Measurements from ENCODE around the gene LPCAT3. TPM values are rescaled to one million over a fixed set of nuclear protein-coding genes. Genes with fewer than 3 reads are reported as not detected.
A peak's percentile ranks its signal among the peaks of the same experiment; 100 is the strongest.

The LPCAT3 gene
- total and polyA plus RNA-seq, 2 of the 13 experiments (the other 11 are each of a cell fraction or from before 2014, with no cell fraction given), result 44.5 to 64.3 TPM

DNA sequence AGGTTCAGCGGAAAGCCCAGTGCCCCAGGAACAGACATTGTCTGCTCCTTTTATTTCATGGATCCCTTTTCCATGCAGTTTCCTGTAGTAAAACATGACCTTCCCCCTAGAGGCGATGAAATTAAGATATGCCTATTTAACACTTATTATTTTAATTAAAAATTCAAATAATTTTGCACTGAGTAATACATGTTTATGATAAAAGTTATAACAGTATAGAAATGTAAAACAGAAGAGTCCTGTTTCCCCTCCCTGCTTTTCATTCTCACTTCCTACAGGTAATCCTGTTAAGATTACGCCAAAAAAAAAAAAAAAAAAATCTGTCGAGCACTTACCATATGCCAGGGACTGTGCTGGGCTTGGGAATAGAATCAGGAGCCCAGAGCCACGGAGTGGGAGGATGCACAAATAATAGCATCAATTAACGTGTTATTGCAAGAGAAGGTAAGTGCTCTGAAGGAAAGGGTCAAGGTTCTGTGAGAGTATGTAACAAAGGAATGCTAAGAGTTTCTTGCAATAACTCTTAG lies 830 bp upstream of the LPCAT3 start (continued):
- TF ChIP-seq POLR2A (IDR thresholded peaks at IDR 0.05; ENCODE audit: insufficient read depth in 1 of 2, low read depth in 2 of 2, low read length in 2 of 2) (0 out of 4 replicates have a peak, but pooled peaks of 1 of the 2 experiments have one; percentile 18), ZNF713 (CRISPR knock-in tag; IDR thresholded peaks at IDR 0.05) (no peak), IRF2 (CRISPR knock-in tag; IDR thresholded peaks at IDR 0.05) (no peak), MED13 (CRISPR knock-in tag; IDR thresholded peaks at IDR 0.05) (no peak), HDAC2 (CRISPR knock-in tag; IDR thresholded peaks at IDR 0.05) (no peak), ZNF567 (CRISPR knock-in tag; IDR thresholded peaks at IDR 0.05; ENCODE audit: borderline replicate concordance) (no peak), ZNF296 (CRISPR knock-in tag; conservative IDR thresholded peaks at IDR 0.05) (no peak)
- TF ChIP-seq, protein P1, sequence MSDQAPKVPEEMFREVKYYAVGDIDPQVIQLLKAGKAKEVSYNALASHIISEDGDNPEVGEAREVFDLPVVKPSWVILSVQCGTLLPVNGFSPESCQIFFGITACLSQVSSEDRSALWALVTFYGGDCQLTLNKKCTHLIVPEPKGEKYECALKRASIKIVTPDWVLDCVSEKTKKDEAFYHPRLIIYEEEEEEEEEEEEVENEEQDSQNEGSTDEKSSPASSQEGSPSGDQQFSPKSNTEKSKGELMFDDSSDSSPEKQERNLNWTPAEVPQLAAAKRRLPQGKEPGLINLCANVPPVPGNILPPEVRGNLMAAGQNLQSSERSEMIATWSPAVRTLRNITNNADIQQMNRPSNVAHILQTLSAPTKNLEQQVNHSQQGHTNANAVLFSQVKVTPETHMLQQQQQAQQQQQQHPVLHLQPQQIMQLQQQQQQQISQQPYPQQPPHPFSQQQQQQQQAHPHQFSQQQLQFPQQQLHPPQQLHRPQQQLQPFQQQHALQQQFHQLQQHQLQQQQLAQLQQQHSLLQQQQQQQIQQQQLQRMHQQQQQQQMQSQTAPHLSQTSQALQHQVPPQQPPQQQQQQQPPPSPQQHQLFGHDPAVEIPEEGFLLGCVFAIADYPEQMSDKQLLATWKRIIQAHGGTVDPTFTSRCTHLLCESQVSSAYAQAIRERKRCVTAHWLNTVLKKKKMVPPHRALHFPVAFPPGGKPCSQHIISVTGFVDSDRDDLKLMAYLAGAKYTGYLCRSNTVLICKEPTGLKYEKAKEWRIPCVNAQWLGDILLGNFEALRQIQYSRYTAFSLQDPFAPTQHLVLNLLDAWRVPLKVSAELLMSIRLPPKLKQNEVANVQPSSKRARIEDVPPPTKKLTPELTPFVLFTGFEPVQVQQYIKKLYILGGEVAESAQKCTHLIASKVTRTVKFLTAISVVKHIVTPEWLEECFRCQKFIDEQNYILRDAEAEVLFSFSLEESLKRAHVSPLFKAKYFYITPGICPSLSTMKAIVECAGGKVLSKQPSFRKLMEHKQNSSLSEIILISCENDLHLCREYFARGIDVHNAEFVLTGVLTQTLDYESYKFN (CRISPR knock-in tag; conservative IDR thresholded peaks at IDR 0.05), result no peak
- TF ChIP-seq, protein P2, sequence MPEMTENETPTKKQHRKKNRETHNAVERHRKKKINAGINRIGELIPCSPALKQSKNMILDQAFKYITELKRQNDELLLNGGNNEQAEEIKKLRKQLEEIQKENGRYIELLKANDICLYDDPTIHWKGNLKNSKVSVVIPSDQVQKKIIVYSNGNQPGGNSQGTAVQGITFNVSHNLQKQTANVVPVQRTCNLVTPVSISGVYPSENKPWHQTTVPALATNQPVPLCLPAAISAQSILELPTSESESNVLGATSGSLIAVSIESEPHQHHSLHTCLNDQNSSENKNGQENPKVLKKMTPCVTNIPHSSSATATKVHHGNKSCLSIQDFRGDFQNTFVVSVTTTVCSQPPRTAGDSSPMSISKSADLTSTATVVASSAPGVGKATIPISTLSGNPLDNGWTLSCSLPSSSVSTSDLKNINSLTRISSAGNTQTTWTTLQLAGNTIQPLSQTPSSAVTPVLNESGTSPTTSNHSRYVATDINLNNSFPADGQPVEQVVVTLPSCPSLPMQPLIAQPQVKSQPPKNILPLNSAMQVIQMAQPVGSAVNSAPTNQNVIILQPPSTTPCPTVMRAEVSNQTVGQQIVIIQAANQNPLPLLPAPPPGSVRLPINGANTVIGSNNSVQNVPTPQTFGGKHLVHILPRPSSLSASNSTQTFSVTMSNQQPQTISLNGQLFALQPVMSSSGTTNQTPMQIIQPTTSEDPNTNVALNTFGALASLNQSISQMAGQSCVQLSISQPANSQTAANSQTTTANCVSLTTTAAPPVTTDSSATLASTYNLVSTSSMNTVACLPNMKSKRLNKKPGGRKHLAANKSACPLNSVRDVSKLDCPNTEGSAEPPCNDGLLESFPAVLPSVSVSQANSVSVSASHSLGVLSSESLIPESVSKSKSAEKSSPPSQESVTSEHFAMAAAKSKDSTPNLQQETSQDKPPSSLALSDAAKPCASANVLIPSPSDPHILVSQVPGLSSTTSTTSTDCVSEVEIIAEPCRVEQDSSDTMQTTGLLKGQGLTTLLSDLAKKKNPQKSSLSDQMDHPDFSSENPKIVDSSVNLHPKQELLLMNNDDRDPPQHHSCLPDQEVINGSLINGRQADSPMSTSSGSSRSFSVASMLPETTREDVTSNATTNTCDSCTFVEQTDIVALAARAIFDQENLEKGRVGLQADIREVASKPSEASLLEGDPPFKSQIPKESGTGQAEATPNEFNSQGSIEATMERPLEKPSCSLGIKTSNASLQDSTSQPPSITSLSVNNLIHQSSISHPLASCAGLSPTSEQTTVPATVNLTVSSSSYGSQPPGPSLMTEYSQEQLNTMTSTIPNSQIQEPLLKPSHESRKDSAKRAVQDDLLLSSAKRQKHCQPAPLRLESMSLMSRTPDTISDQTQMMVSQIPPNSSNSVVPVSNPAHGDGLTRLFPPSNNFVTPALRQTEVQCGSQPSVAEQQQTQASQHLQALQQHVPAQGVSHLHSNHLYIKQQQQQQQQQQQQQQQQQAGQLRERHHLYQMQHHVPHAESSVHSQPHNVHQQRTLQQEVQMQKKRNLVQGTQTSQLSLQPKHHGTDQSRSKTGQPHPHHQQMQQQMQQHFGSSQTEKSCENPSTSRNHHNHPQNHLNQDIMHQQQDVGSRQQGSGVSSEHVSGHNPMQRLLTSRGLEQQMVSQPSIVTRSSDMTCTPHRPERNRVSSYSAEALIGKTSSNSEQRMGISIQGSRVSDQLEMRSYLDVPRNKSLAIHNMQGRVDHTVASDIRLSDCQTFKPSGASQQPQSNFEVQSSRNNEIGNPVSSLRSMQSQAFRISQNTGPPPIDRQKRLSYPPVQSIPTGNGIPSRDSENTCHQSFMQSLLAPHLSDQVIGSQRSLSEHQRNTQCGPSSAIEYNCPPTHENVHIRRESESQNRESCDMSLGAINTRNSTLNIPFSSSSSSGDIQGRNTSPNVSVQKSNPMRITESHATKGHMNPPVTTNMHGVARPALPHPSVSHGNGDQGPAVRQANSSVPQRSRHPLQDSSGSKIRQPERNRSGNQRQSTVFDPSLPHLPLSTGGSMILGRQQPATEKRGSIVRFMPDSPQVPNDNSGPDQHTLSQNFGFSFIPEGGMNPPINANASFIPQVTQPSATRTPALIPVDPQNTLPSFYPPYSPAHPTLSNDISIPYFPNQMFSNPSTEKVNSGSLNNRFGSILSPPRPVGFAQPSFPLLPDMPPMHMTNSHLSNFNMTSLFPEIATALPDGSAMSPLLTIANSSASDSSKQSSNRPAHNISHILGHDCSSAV (CRISPR knock-in tag; IDR thresholded peaks at IDR 0.05; ENCODE audit: borderline replicate concordance), result no peak
- TF ChIP-seq, protein P3, sequence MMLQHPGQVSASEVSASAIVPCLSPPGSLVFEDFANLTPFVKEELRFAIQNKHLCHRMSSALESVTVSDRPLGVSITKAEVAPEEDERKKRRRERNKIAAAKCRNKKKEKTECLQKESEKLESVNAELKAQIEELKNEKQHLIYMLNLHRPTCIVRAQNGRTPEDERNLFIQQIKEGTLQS (CRISPR knock-in tag; IDR thresholded peaks at IDR 0.05), result no peak
- TF ChIP-seq, protein P4, sequence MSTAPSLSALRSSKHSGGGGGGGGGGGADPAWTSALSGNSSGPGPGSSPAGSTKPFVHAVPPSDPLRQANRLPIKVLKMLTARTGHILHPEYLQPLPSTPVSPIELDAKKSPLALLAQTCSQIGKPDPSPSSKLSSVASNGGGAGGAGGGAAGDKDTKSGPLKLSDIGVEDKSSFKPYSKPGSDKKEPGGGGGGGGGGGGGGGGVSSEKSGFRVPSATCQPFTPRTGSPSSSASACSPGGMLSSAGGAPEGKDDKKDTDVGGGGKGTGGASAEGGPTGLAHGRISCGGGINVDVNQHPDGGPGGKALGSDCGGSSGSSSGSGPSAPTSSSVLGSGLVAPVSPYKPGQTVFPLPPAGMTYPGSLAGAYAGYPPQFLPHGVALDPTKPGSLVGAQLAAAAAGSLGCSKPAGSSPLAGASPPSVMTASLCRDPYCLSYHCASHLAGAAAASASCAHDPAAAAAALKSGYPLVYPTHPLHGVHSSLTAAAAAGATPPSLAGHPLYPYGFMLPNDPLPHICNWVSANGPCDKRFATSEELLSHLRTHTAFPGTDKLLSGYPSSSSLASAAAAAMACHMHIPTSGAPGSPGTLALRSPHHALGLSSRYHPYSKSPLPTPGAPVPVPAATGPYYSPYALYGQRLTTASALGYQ (CRISPR knock-in tag; IDR thresholded peaks at IDR 0.05), result peak; percentile 15; the same call in 1 of the 2 replicates
- TF ChIP-seq, protein P5, sequence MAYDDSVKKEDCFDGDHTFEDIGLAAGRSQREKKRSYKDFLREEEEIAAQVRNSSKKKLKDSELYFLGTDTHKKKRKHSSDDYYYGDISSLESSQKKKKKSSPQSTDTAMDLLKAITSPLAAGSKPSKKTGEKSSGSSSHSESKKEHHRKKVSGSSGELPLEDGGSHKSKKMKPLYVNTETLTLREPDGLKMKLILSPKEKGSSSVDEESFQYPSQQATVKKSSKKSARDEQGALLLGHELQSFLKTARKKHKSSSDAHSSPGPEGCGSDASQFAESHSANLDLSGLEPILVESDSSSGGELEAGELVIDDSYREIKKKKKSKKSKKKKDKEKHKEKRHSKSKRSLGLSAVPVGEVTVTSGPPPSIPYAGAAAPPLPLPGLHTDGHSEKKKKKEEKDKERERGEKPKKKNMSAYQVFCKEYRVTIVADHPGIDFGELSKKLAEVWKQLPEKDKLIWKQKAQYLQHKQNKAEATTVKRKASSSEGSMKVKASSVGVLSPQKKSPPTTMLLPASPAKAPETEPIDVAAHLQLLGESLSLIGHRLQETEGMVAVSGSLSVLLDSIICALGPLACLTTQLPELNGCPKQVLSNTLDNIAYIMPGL (CRISPR knock-in tag; IDR thresholded peaks at IDR 0.05; ENCODE audit: borderline replicate concordance in 1 of 2, low read depth in 1 of 2), result 0 out of 4 replicates have a peak, but pooled peaks of 1 of the 2 experiments have one; percentile 19

Data from HepG2 (cell line).